ENCODE measurements around the gene RFESD. TPM values are rescaled to one million over a fixed set of nuclear protein-coding genes. Genes with fewer than 3 reads are reported as not detected.

Gene RFESD
- total and polyA plus RNA-seq, 2 donors (not counting 1 experiment from before 2014, with no cell fraction given) = 1.5 to 1.9 TPM

- Histone ChIP-seq H3K27me3 (replicated peaks in 1 of 4; ENCODE audit: control extremely low read depth in 1 of 4, control insufficient read depth in 3 of 4, insufficient read depth in 4 of 4, low read length in 3 of 4) (no peaks in the 10 kb centered on the region), H3K4me2 (replicated peaks; ENCODE audit: low read depth, low read length, poor library complexity, severe bottlenecking) (no peak overlapping the region), H3K4me3 (ENCODE audit: control extremely low read depth in 1 of 5, extremely low read depth in 1 of 5, insufficient read depth in 1 of 5, low read depth in 2 of 5, low read length in 4 of 5) (no peak overlapping the region), H3K4me1 (ENCODE audit: control insufficient read depth in 2 of 2, insufficient read depth in 2 of 2, low read length in 2 of 2) (peaks cover 7 to 9% of the 10 kb centered on the region in 2 donors), H3K9me3 (ENCODE audit: control extremely low read depth in 1 of 3, control insufficient read depth in 2 of 3, insufficient read depth in 1 of 3, low read length in 2 of 3) (peaks cover 0 to 5% (median 3%) of the 10 kb centered on the region in 3 donors), H2AFZ (ENCODE audit: insufficient read depth, low read depth, low read length, poor library complexity, severe bottlenecking) (no peak overlapping the region), H4K20me1 (ENCODE audit: control insufficient read depth, insufficient read depth, low read length, poor library complexity, severe bottlenecking) (no peaks in the 10 kb centered on the region), H3K27ac (ENCODE audit: low read length in 2 of 2) (no peak overlapping the region), H3K9ac (ENCODE audit: low read length) (no peak overlapping the region), H3K36me3 (replicated peaks in 1 of 2; ENCODE audit: control extremely low read depth in 1 of 2, control insufficient read depth in 1 of 2, extremely low read depth in 1 of 2, insufficient read depth in 2 of 2, low read length in 1 of 2) (no peaks in the 10 kb centered on the region), H3K79me2 (ENCODE audit: control insufficient read depth, insufficient read depth, low read length) (no peaks in the 10 kb centered on the region)
- Mint-ChIP-seq H3K4me1 (peaks cover 11% of the 10 kb centered on the region), H3K9me3 (ENCODE audit: insufficient read depth) (peaks cover 2% of the 10 kb centered on the region), H3K27me3 (no peaks in the 10 kb centered on the region), H3K4me3 (no peak overlapping the region), H3K27ac (no peak overlapping the region)
- DNase-seq = no peak
- intact Hi-C loops (cut with micrococcal nuclease) = no loop called here
- WGBS (ENCODE audit: insufficient coverage) = no CpG with 5 or more reads among the region's 5 CpGs
- CTCF ChIA-PET = interaction anchor here (0.5 to 2.6 kb wide), 2 partner anchors 14 to 1496 kb away, joined by 3 to 17 read pairs; no protein-coding TSS in a partner anchor
- ATAC-seq (ENCODE audit: low read depth) = no peak
- TF ChIP-seq CTCF (IDR thresholded peaks at IDR 0.05) (no peak), EZH2 (IDR thresholded peaks at IDR 0.05; ENCODE audit: borderline replicate concordance, insufficient read depth, low read depth, low read length, poor library complexity, severe bottlenecking) (no peak)
- POLR2A ChIA-PET = no interaction called here
Measured at GRCh38 chr5:95630394-95630917, 16.1 kb upstream of the RFESD start.

GRCh38 chr5:95631255-95631958 lies 15.2 kb upstream of the RFESD start:
- H2AFZ ChIP-seq (ENCODE audit: insufficient read depth, low read depth, low read length, poor library complexity, severe bottlenecking) = peak overlapping the region; percentile 64
- H3K4me1 Mint-ChIP-seq = peaks cover 11% of the 10 kb centered on the region
- H3K27me3 Mint-ChIP-seq = no peaks in the 10 kb centered on the region
- no peak overlapping the region for H3K4me3 Mint-ChIP-seq
- no peak overlapping the region for H3K4me3 ChIP-seq (ENCODE audit: control extremely low read depth in 1 of 5, extremely low read depth in 1 of 5, insufficient read depth in 1 of 5, low read depth in 2 of 5, low read length in 4 of 5)
- peak overlapping the region; percentile 83 for H3K27ac Mint-ChIP-seq
- no CpG with 5 or more reads among the region's 2 CpGs for WGBS (ENCODE audit: insufficient coverage)
- POLR2A ChIA-PET = interaction anchor here (0.6 to 0.8 kb wide), 2 partner anchors 13 to 15 kb away, joined by 4 to 5 read pairs; partner anchors contain the start of gene RFESD
- H3K27me3 ChIP-seq (replicated peaks in 1 of 4; ENCODE audit: control extremely low read depth in 1 of 4, control insufficient read depth in 3 of 4, insufficient read depth in 4 of 4, low read length in 3 of 4) = no peaks in the 10 kb centered on the region
- no peaks in the 10 kb centered on the region for H4K20me1 ChIP-seq (ENCODE audit: control insufficient read depth, insufficient read depth, low read length, poor library complexity, severe bottlenecking)
- ATAC-seq (ENCODE audit: low read depth) (peak; percentile 5), DNase-seq (no peak)
- H3K4me2 ChIP-seq (replicated peaks; ENCODE audit: low read depth, low read length, poor library complexity, severe bottlenecking) = peak overlapping the region; percentile 6
- peaks cover 2% of the 10 kb centered on the region for H3K9me3 Mint-ChIP-seq (ENCODE audit: insufficient read depth)
- H3K79me2 ChIP-seq (ENCODE audit: control insufficient read depth, insufficient read depth, low read length) = no peaks in the 10 kb centered on the region
- CTCF ChIA-PET = interaction anchor here (0.8 to 2.6 kb wide), 5 partner anchors 9 to 150 kb away, joined by 3 to 17 read pairs (median 4); partner anchors contain the start of gene RFESD
- no peaks in the 10 kb centered on the region for H3K36me3 ChIP-seq (replicated peaks in 1 of 2; ENCODE audit: control extremely low read depth in 1 of 2, control insufficient read depth in 1 of 2, extremely low read depth in 1 of 2, insufficient read depth in 2 of 2, low read length in 1 of 2)
- H3K27ac ChIP-seq (ENCODE audit: low read length in 2 of 2) = no peak overlapping the region
- intact Hi-C loops (cut with micrococcal nuclease) = no loop called here
- no peak for TF ChIP-seq EZH2 (IDR thresholded peaks at IDR 0.05; ENCODE audit: borderline replicate concordance, insufficient read depth, low read depth, low read length, poor library complexity, severe bottlenecking)
- TF ChIP-seq CTCF (IDR thresholded peaks at IDR 0.05) = no peak
- peaks cover 7 to 9% of the 10 kb centered on the region in 2 donors for H3K4me1 ChIP-seq (ENCODE audit: control insufficient read depth in 2 of 2, insufficient read depth in 2 of 2, low read length in 2 of 2)
- H3K9ac ChIP-seq (ENCODE audit: low read length) = no peak overlapping the region
- peaks cover 0 to 5% (median 3%) of the 10 kb centered on the region in 3 donors for H3K9me3 ChIP-seq (ENCODE audit: control extremely low read depth in 1 of 3, control insufficient read depth in 2 of 3, insufficient read depth in 1 of 3, low read length in 2 of 3)
